ENCODE results near the gene AKAP11.

AKAP11 gene

DNA sequence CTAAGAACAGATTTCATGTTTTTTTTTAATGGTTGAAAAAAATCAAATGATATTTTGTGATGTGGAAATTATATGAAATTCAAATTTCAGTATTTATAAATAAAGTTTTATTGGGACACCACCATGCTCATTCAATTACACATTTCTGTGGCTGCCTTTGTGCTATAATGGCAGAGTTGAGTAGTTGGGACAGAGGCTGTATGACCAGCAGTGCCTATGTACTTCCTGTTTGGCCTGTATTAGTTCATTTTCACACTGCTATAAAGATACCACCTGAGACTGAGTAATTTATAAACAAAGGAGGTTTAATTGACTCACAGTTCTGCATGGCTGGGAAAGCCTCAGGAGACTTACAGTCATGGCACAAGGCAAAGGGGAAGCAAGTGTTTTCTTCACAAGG, 33.6 kb downstream of the AKAP11 start:
- peaks cover 35 to 57% of the 10 kb centered on the region in 2 donors for H3K36me3 ChIP-seq (ENCODE audit: control insufficient read depth in 1 of 2, insufficient read depth in 2 of 2, low read length in 2 of 2)
- no peaks in the 10 kb centered on the region for H3K9me3 ChIP-seq (ENCODE audit: control insufficient read depth in 1 of 2, low read length in 2 of 2)
- H3K27ac ChIP-seq (ENCODE audit: low read length) = no peak overlapping the region
- H3K4me1 ChIP-seq (ENCODE audit: control insufficient read depth in 1 of 2, insufficient read depth in 2 of 2, low read length in 2 of 2) = no peaks in the 10 kb centered on the region
- H3K4me3 ChIP-seq (ENCODE audit: low read depth in 1 of 2, low read length in 2 of 2) = no peak overlapping the region
- H3K27me3 ChIP-seq (ENCODE audit: low read depth, low read length) = no peaks in the 10 kb centered on the region

DNA sequence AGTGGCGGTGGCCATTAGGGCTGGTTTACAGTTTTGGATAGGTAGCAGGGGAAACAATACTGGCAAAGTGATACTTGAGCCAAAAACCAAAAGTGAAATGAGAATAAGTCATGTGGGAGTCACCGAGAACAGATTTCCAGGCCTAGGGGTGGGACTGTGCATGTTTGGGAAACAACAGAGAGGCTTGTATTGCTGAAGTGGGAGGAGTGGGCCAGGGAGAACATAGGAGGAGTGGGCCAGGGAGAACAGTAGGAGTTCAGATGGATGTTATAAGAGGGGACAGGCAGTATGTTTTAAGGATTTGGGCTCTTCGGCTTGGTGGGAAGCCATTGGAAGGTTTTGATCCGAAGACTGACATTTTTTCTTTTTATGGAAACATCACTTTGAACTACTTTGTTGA, 35.5 kb downstream of the AKAP11 start:
- Histone ChIP-seq H3K9me3 (ENCODE audit: control insufficient read depth in 1 of 2, low read length in 2 of 2) (no peaks in the 10 kb centered on the region), H3K4me1 (ENCODE audit: control insufficient read depth in 1 of 2, insufficient read depth in 2 of 2, low read length in 2 of 2) (no peaks in the 10 kb centered on the region), H3K27ac (ENCODE audit: low read length) (no peak overlapping the region), H3K27me3 (ENCODE audit: low read depth, low read length) (no peaks in the 10 kb centered on the region), H3K36me3 (ENCODE audit: control insufficient read depth in 1 of 2, insufficient read depth in 2 of 2, low read length in 2 of 2) (peaks cover 26 to 41% of the 10 kb centered on the region in 2 donors), H3K4me3 (ENCODE audit: low read depth in 1 of 2, low read length in 2 of 2) (no peak overlapping the region)

DNA sequence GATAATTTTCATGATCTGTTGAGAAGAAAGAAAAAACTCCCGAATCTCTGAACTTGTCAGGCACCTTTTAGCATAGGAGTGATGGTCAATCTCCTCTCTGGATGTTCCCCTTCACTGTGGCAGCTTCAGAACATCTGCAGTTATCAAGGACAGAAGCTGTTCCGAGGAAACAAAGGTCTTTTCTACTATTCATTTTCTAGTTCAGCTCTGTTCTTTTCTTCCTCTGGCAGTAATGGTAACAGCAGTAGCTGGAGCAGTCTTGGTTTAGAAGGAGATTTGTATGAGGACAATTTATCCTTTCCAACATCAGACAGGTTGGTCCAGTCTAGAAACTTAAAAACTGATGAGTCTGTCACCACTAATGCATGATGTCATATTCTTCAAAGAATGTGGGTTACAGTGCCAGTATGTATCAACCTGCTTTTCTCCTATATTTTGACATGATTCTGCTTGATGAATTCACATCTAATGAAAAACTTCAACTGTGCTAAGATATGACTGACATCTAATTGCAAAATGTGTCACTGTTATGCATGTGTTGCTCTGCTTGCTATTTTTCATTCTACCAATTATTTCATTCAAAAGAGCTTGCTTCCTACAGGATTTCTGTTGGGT, 41.0 kb downstream of the AKAP11 start:
- Histone ChIP-seq H3K4me3 (ENCODE audit: low read depth in 1 of 2, low read length in 2 of 2) (no peak overlapping the region), H3K27me3 (ENCODE audit: low read depth, low read length) (no peaks in the 10 kb centered on the region), H3K9me3 (ENCODE audit: control insufficient read depth in 1 of 2, low read length in 2 of 2) (no peaks in the 10 kb centered on the region), H3K36me3 (ENCODE audit: control insufficient read depth in 1 of 2, insufficient read depth in 2 of 2, low read length in 2 of 2) (peaks cover 18 to 30% of the 10 kb centered on the region in 2 donors), H3K4me1 (ENCODE audit: control insufficient read depth in 1 of 2, insufficient read depth in 2 of 2, low read length in 2 of 2) (no peaks in the 10 kb centered on the region), H3K27ac (ENCODE audit: low read length) (no peak overlapping the region)

DNA sequence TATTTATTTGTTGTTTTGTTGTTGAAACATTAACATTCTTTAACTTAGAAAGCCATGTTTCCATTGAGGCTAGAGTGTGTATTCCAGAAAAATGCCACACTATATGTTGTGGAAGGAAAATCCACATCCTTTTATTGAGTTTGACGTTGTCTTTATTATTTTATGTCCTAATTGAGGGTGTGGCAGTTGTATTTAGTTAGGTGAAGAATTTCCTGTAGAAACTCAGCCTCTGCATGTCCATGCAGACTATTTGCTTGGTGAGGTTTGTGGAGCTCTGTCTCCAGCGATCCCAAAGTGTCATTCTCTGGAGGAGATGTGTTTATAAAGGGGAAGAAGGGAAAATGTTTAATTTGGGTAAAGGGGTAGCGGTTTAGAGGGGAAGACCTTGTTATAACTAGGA, 46.6 kb downstream of the AKAP11 start:
- Histone ChIP-seq H3K4me3 (ENCODE audit: low read depth in 1 of 2, low read length in 2 of 2) (no peak overlapping the region), H3K36me3 (ENCODE audit: control insufficient read depth in 1 of 2, insufficient read depth in 2 of 2, low read length in 2 of 2) (peaks cover 7% of the 10 kb centered on the region in 2 donors), H3K4me1 (ENCODE audit: control insufficient read depth in 1 of 2, insufficient read depth in 2 of 2, low read length in 2 of 2) (no peaks in the 10 kb centered on the region), H3K27ac (ENCODE audit: low read length) (no peak overlapping the region), H3K27me3 (ENCODE audit: low read depth, low read length) (no peaks in the 10 kb centered on the region), H3K9me3 (ENCODE audit: control insufficient read depth in 1 of 2, low read length in 2 of 2) (no peaks in the 10 kb centered on the region)

DNA sequence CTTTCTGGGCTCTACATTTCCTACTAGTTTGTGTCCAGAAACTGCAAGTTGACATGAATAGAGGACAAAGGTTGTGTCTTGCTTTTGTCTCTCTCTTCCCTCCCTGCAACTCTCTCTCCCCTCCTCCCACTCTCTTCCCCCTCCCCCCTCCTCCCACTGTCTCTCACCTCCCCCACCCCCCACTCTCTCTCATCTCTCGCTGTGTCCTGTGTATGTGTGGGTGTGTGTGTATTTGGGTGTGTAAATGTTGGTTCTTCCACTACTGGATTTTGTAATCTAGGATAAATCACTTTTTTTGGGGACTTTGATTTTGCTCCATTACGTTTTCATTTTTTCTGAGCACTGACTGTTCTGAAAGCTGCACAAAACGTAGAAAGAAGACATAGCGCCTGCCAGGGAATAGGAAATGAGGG, 48.4 kb downstream of the AKAP11 start:
- peaks cover 4 to 7% of the 10 kb centered on the region in 2 donors for H3K36me3 ChIP-seq (ENCODE audit: control insufficient read depth in 1 of 2, insufficient read depth in 2 of 2, low read length in 2 of 2)
- no peak overlapping the region for H3K4me3 ChIP-seq (ENCODE audit: low read depth in 1 of 2, low read length in 2 of 2)

DNA sequence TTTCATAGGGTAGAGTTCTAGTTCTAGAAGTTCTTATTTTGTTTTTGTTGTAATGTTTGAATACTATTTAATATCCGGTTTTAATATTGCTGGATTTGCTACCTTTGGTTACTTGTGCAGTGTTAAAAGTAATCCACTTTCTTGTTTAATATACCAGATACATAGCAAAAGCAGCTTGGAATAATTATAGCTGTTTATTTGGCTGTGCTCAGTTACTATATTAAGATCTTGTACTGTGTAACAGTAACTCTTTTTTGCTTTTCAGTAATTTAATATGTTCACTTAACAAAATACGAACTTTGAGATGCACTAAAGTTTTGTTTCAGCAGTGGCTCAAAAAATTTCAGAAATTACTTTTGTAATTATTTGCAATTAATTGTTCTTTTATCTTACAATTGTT, 50.9 kb downstream of the AKAP11 start:
- no peak overlapping the region for H3K4me3 ChIP-seq (ENCODE audit: low read depth in 1 of 2, low read length in 2 of 2)
- H3K36me3 ChIP-seq (ENCODE audit: control insufficient read depth in 1 of 2, insufficient read depth in 2 of 2, low read length in 2 of 2) = no peaks in the 10 kb centered on the region
- H3K27ac ChIP-seq (ENCODE audit: low read length) = no peak overlapping the region
- H3K27me3 ChIP-seq (ENCODE audit: low read depth, low read length) = no peaks in the 10 kb centered on the region
- no peaks in the 10 kb centered on the region for H3K4me1 ChIP-seq (ENCODE audit: control insufficient read depth in 1 of 2, insufficient read depth in 2 of 2, low read length in 2 of 2)
- H3K9me3 ChIP-seq (ENCODE audit: control insufficient read depth in 1 of 2, low read length in 2 of 2) = no peaks in the 10 kb centered on the region

More for the DNA sequence above, 48.4 kb downstream of the AKAP11 start:
- no peaks in the 10 kb centered on the region for H3K4me1 ChIP-seq (ENCODE audit: control insufficient read depth in 1 of 2, insufficient read depth in 2 of 2, low read length in 2 of 2)
- no peaks in the 10 kb centered on the region for H3K27me3 ChIP-seq (ENCODE audit: low read depth, low read length)
- H3K9me3 ChIP-seq (ENCODE audit: control insufficient read depth in 1 of 2, low read length in 2 of 2) = no peaks in the 10 kb centered on the region
- no peak overlapping the region for H3K27ac ChIP-seq (ENCODE audit: low read length)

DNA sequence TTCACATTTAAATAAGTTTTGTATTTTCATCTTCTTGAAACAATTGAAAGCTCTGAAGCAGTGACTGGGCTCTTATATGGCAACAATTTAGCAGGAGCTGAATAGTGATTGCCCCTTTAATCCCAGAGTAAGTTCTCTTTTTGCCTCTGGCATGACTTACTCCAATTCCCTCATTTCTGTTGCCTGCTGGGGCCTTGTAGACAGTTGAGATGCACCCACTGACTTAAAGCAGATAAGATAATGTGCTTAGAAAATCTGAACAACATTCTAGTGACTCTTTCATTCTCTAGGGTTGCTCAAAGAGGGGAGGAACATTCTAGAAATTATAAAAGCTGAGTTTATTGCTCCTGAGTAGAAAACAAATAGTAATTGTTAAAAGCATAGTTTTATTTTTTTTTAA, 52.8 kb downstream of the AKAP11 start:
- H3K27me3 ChIP-seq (ENCODE audit: low read depth, low read length) = no peaks in the 10 kb centered on the region
- H3K4me1 ChIP-seq (ENCODE audit: control insufficient read depth in 1 of 2, insufficient read depth in 2 of 2, low read length in 2 of 2) = no peaks in the 10 kb centered on the region
- H3K27ac ChIP-seq (ENCODE audit: low read length) = no peak overlapping the region
- H3K4me3 ChIP-seq (ENCODE audit: low read depth in 1 of 2, low read length in 2 of 2) = no peak overlapping the region
- no peaks in the 10 kb centered on the region for H3K36me3 ChIP-seq (ENCODE audit: control insufficient read depth in 1 of 2, insufficient read depth in 2 of 2, low read length in 2 of 2)
- no peaks in the 10 kb centered on the region for H3K9me3 ChIP-seq (ENCODE audit: control insufficient read depth in 1 of 2, low read length in 2 of 2)

DNA sequence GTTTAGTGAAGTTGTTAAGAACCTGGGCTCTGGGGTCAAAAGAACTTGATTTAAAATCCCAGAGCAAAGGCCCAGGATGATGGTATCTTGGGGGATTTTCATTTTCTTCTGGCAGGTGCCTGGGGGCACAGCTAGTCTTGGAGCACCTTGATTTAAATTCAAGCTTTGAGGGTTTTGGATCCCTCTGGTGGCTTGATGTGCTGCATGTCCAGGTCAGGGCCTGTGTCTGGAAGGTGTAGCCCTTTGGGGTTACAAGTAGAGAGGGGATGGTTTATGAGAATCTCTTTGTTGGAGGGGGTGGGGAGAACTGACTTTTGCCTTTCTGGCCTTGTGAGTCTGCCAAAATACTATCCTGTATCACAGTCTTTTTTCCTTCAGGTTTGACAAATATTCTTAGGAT, 55.8 kb downstream of the AKAP11 start:
- Histone ChIP-seq H3K27me3 (ENCODE audit: low read depth, low read length) (no peaks in the 10 kb centered on the region), H3K4me3 (ENCODE audit: low read depth in 1 of 2, low read length in 2 of 2) (no peak overlapping the region), H3K36me3 (ENCODE audit: control insufficient read depth in 1 of 2, insufficient read depth in 2 of 2, low read length in 2 of 2) (no peaks in the 10 kb centered on the region), H3K4me1 (ENCODE audit: control insufficient read depth in 1 of 2, insufficient read depth in 2 of 2, low read length in 2 of 2) (no peaks in the 10 kb centered on the region), H3K27ac (ENCODE audit: low read length) (no peak overlapping the region), H3K9me3 (ENCODE audit: control insufficient read depth in 1 of 2, low read length in 2 of 2) (no peaks in the 10 kb centered on the region)

DNA sequence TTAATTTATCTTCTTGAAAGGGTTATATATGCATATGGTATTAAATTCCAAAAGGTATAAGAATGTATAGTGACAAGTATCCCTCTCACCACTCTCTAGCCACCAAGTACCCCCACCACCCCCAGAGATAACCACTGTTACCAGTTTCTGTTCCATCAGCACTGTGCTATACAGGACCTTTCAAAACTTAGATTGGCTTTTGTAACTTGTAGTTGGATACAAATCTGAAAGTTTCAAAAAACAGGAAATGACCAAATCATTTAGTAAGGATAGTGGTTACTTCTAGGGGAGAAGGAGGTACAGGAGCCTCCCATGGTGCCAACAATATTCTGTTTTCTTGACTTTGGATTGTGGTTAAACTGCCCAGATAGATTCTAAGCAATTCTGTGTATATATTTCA, 56.7 kb downstream of the AKAP11 start:
- H3K36me3 ChIP-seq (ENCODE audit: control insufficient read depth in 1 of 2, insufficient read depth in 2 of 2, low read length in 2 of 2) = no peaks in the 10 kb centered on the region
- H3K9me3 ChIP-seq (ENCODE audit: control insufficient read depth in 1 of 2, low read length in 2 of 2) = no peaks in the 10 kb centered on the region
- no peaks in the 10 kb centered on the region for H3K27me3 ChIP-seq (ENCODE audit: low read depth, low read length)
- no peaks in the 10 kb centered on the region for H3K4me1 ChIP-seq (ENCODE audit: control insufficient read depth in 1 of 2, insufficient read depth in 2 of 2, low read length in 2 of 2)
- no peak overlapping the region for H3K27ac ChIP-seq (ENCODE audit: low read length)
- no peak overlapping the region for H3K4me3 ChIP-seq (ENCODE audit: low read depth in 1 of 2, low read length in 2 of 2)

DNA sequence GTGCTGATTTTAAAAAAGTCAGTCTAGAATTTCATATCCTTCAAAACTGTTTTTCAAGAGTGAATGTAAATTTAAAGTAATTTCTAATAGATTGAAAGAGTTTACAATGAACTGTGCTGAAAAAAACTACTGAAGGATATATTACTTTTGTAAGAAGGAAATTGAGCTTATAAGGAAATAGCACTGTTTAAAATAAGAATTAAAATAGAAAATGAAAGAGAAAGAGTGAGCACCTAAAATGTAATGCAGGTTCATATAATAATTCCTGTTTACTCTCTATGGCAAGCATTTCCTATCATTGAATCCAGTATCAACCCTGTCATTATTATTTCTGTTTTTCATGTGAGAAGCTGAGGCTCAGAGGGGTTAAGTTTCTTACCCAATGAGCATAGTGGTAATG, 57.3 kb downstream of the AKAP11 start:
- Histone ChIP-seq H3K9me3 (ENCODE audit: control insufficient read depth in 1 of 2, low read length in 2 of 2) (no peaks in the 10 kb centered on the region), H3K4me1 (ENCODE audit: control insufficient read depth in 1 of 2, insufficient read depth in 2 of 2, low read length in 2 of 2) (no peaks in the 10 kb centered on the region), H3K27me3 (ENCODE audit: low read depth, low read length) (no peaks in the 10 kb centered on the region), H3K36me3 (ENCODE audit: control insufficient read depth in 1 of 2, insufficient read depth in 2 of 2, low read length in 2 of 2) (no peaks in the 10 kb centered on the region), H3K27ac (ENCODE audit: low read length) (no peak overlapping the region), H3K4me3 (ENCODE audit: low read depth in 1 of 2, low read length in 2 of 2) (no peak overlapping the region)

DNA sequence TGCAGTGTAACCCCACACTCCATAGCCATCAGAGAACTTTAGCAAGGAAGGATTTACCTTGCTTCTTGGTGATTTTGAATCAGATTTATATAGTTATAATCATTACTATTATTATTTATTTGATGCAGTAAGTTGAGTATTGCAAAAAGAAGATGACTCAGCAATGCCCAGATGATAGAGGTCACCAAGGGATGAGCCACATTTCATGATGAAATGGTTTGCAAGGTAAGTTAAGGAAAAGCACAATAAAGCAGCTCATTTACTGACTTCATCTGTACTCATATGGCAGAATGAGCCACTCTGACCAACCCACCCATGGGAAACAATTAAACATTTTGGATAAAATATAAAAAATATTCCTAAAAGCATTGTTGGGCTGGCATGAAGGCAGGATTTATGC, 59.1 kb downstream of the AKAP11 start:
- H3K36me3 ChIP-seq (ENCODE audit: control insufficient read depth in 1 of 2, insufficient read depth in 2 of 2, low read length in 2 of 2) = no peaks in the 10 kb centered on the region
- H3K27me3 ChIP-seq (ENCODE audit: low read depth, low read length) = no peaks in the 10 kb centered on the region
- no peak overlapping the region for H3K27ac ChIP-seq (ENCODE audit: low read length)
- H3K4me3 ChIP-seq (ENCODE audit: low read depth in 1 of 2, low read length in 2 of 2) = no peak overlapping the region
- no peaks in the 10 kb centered on the region for H3K4me1 ChIP-seq (ENCODE audit: control insufficient read depth in 1 of 2, insufficient read depth in 2 of 2, low read length in 2 of 2)
- H3K9me3 ChIP-seq (ENCODE audit: control insufficient read depth in 1 of 2, low read length in 2 of 2) = no peaks in the 10 kb centered on the region

DNA sequence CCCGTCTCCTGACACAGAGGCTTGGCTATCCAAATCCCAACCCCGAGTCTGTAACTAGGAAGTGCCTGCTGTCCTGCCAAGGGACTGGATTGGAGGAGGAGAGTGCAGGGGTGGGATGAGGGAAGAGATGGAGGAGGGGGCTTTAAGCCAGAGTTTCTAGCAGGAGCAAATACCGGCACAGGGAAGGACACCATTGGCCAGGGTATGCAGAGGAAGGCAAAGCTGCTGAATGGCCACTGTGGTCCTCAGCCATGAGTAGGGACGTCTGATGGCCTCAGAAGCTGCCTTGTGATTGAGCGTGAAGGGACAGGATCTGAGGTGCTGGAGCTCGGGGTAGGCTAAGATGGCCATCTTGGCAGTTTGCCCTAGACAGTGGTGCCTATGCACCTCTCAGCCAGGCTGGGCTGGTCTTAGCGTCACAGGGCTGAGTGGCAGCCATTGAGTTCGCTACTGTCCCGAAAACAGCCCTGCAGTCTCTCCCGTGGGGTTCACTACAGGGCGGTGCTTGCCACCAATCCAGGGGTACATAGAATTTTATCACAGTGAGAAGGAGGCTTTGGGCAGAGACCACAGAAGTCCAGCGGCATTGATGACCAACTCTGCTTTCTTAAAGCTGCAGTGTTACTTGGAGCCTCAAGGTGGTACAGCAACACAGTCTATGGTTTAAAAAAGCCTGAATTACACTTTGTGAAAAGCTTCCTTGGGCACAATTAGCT, 61.8 kb downstream of the AKAP11 start:
- H3K27ac ChIP-seq (ENCODE audit: low read length) = no peak overlapping the region
- H3K9me3 ChIP-seq (ENCODE audit: control insufficient read depth in 1 of 2, low read length in 2 of 2) = no peaks in the 10 kb centered on the region
- H3K27me3 ChIP-seq (ENCODE audit: low read depth, low read length) = no peaks in the 10 kb centered on the region
- no peak overlapping the region for H3K4me3 ChIP-seq (ENCODE audit: low read depth in 1 of 2, low read length in 2 of 2)
- no peaks in the 10 kb centered on the region for H3K4me1 ChIP-seq (ENCODE audit: control insufficient read depth in 1 of 2, insufficient read depth in 2 of 2, low read length in 2 of 2)
- no peaks in the 10 kb centered on the region for H3K36me3 ChIP-seq (ENCODE audit: control insufficient read depth in 1 of 2, insufficient read depth in 2 of 2, low read length in 2 of 2)

Measured in muscle layer of duodenum (tissue), 2 donors.